ENCODE results near the gene ZNF14.
"Not testable (repeated sequence)": the region's sequence is repeated elsewhere in the genome, so short reads cannot be mapped to it uniquely, and the experiment has no call there.

The ZNF14 gene

DNA sequence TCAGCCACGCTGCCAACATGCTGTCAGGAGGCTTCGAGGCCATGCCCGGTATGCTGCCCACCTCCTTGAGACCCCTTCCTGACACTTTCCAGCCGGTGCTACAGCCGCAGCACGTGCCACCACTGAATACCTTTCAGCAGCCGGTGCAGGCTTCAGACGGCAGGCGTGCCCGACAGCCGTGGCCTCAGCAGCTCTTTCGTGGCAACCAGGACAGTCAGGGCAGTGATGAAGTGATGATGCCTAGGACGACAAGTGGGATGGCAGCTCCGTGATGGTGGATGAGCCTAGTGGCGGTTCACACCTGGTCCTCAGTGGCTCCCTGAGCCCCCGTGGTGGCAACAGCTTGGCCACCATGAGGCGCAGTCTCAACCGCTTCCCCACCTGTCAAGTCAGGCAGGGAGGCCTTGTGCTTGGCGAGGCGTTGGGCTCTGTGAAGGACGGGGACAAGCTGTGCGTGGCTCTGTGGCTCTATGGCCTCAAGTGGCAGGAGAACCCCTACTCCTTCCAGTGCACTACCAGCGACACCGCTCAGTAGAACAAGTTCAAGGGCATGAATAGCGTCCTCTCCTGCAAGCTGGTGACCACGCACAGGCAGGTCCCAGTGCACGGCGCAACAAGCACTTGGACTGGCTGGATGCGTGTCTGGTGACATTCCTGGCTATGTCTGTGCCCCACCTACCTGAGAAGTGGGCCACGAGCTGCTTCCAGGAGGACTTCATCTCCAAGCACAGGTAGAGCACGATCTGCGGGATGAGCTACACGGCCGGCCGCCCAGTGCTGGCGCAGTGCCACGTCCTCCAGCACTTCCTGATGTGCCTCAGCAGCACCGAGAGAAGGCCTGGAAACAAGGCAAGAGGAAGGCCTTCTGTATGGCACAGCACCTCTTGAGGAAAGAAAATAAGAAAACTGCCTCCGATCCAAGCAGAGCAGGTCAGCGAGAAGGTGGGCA is 18.2 kb upstream of the ZNF14 start:
- no peak for DNase-seq
- peak overlapping the region in 1 of 2 donors; percentile 10 for H3K27ac Mint-ChIP-seq
- H3K36me3 Mint-ChIP-seq (ENCODE audit: insufficient read depth) = peaks cover 2% of the 10 kb centered on the region
- no peak for ATAC-seq (replicated peaks)
- H3K4me3 Mint-ChIP-seq = no peak overlapping the region
- no peaks in the 10 kb centered on the region for H3K27me3 Mint-ChIP-seq
- H3K9me3 Mint-ChIP-seq = no peaks in the 10 kb centered on the region
- H3K4me1 Mint-ChIP-seq (ENCODE audit: low read depth in 2 of 2) = no peaks in the 10 kb centered on the region

DNA sequence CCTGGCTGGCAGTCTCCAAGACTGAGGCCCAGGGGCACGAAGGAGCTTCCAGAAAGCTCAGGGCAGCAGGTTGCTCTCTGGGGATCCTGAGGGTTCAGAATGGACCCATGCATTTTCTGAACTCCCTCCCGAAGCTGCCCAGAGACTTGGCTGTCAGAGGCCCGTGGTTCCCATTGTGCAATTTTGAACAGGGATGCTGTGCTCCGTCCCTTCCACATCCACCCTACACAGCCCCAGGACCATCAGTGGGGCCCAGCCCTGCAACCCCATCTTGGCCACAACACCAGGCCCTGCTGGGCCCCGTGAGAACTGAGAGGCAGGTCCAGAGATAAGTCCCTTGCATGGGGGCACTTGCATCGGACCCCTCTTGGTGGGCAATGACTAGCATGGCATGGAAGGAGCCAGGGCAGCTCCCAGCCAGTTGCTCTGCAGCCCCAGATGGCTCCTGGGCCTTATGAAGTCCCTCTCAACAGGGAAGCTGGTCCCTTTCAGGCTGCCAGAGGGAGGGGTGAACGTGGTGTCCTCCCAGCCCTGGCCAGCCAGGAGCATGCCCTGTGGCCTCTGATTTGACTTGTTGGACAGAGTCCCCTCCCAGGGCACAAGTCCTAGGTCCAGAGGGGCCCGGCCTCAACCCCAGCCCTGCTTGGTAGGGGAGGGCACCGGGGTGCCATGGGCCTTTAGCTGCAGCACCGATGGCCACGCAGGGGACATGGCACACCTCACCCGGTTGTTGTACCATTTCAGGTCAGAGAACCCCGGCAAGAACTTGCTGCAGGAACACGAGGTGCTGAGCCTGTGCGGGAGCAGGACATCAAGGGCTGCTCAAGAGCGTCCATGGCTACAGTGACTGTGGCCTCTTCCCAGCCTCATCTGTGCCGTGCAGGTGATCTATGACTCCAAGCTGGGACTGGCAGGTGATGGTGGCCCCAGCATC is 17.3 kb upstream of the ZNF14 start:
- Mint-ChIP-seq H3K36me3 (ENCODE audit: insufficient read depth) (peaks cover 2% of the 10 kb centered on the region), H3K4me3 (no peak overlapping the region), H3K4me1 (ENCODE audit: low read depth in 2 of 2) (no peaks in the 10 kb centered on the region), H3K27ac (no peak overlapping the region), H3K9me3 (no peaks in the 10 kb centered on the region), H3K27me3 (no peaks in the 10 kb centered on the region)
- no peak for ATAC-seq (replicated peaks)
- no peak for DNase-seq

DNA sequence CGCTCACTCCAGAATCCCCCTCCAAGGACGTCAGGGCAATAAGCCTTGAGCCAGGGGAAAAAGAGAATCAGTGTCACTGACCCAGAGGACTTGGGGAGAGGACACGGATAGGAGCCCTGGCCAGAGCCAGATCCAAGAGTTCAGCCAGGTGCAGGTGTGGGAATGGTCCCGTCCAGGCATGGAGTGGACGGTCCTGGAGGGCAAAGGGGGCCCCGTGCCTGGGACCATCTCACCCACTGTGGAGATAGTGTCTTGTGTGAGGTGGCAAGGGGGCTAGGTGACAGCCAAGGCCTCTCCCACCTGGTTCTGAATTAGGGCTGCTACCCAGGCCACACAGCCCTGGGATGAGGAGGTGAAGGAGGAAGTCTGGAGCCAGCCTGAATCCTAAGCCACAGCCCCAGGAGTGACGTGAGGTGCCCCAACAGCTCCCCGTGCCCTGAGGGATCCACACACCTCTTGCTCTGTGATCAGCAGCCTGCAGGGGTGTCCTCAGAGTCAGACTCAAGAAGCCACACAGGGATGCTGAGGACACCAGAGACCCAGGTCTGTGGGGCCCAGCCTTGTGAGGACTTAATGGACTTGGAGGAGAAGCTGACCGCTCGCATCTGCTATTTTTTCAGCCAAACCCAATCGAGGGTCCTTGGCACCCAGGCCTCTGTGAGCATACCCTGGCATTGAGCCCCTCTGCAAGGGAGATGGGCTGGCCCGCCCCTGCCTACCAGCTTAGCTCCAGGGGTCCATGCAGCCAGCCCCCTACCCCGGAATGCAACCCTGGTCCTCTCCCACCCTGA is 16.4 kb upstream of the ZNF14 start:
- no peaks in the 10 kb centered on the region for H3K4me1 Mint-ChIP-seq (ENCODE audit: low read depth in 2 of 2)
- no peaks in the 10 kb centered on the region for H3K27me3 Mint-ChIP-seq
- H3K4me3 Mint-ChIP-seq = no peak overlapping the region
- H3K36me3 Mint-ChIP-seq (ENCODE audit: insufficient read depth) = peaks cover 2% of the 10 kb centered on the region
- ATAC-seq (replicated peaks) (no peak), DNase-seq (no peak)
- H3K27ac Mint-ChIP-seq = no peak overlapping the region
- no peaks in the 10 kb centered on the region for H3K9me3 Mint-ChIP-seq

DNA sequence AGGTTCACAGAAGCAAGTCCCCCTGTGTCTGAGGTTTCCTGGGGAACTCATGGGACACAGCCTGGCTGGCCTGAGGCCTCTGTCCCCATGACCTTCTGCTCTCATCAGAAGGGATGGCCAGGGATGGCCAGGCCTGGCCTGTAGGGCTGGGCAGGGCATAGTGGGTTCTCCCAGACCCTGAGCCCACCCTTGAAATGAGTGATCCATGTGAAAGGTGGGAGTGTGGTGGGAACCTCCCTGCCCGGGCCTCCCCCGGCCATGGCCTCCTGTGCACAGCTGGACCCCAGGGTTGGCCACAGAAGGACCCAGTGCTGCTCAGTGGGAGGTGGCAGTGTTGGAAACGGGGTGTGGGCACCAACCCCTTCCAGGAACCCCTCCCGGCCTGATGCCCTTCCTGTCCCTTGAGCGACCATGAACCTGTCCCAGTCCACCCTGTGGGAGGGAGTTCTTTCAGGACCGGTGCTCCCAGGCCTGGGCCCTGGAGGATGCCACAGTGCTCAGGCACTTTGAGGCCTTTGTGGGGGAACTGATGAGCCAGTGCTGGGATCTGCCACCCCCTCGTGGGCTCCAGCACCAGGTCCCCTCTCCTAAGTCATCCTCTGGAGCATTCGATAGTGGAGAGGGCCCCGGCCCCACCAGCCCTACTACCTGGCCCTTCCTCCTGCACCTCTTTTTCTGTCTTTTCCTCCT is 15.5 kb upstream of the ZNF14 start:
- Mint-ChIP-seq H3K27ac (no peak overlapping the region), H3K36me3 (ENCODE audit: insufficient read depth) (peaks cover 2% of the 10 kb centered on the region), H3K9me3 (no peaks in the 10 kb centered on the region), H3K27me3 (no peaks in the 10 kb centered on the region), H3K4me1 (ENCODE audit: low read depth in 2 of 2) (no peaks in the 10 kb centered on the region), H3K4me3 (no peak overlapping the region)
- ATAC-seq (replicated peaks) (no peak), DNase-seq (no peak)

DNA sequence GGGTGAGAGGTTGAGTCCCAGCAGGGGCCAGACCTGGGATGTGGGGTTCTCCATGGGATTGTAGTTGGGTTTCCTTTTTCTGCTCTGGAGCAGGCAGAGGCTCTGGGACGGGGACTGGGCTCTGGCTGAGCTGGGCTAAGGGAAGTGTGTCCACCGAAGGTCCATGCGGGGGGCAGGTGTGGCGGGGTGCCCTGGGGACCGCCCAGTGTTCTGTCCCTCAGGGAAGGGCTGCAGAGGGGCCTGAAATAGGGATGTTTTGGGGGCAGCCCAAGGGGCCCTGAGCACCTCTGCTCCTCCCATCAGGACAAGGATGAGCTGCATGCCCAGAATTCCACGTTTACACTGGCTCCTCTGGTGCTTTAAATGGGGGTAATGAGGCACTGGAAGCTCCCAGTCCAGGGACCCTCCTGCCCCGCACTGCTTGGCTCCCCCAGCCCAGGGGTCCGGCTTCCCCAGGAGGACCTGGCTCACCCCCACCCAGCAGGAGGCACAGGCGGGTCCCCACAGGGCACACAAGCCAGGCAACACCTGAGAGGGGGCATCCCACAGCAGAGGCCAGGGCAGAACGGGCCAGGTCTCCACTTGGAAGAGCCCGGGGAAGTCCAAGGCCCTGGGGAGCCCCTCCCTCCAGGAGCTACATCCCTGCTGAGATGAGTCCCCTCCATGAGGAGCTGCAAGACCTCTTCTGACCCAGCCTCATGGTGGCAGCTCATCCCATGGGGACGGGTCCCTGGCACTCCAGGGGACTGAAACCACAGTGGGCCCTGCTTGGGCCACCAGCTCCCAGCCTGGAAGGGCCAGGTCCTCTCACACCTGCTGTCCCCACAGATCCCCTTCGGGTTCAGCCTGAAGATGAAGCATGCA is 14.7 kb upstream of the ZNF14 start:
- no peak overlapping the region for H3K4me3 Mint-ChIP-seq
- no peaks in the 10 kb centered on the region for H3K4me1 Mint-ChIP-seq (ENCODE audit: low read depth in 2 of 2)
- peak overlapping the region in 1 of 2 donors; percentile 72 for H3K27ac Mint-ChIP-seq
- DNase-seq (no peak), ATAC-seq (replicated peaks) (no peak)
- peaks cover 2% of the 10 kb centered on the region for H3K36me3 Mint-ChIP-seq (ENCODE audit: insufficient read depth)
- no peaks in the 10 kb centered on the region for H3K27me3 Mint-ChIP-seq
- H3K9me3 Mint-ChIP-seq = no peaks in the 10 kb centered on the region

DNA sequence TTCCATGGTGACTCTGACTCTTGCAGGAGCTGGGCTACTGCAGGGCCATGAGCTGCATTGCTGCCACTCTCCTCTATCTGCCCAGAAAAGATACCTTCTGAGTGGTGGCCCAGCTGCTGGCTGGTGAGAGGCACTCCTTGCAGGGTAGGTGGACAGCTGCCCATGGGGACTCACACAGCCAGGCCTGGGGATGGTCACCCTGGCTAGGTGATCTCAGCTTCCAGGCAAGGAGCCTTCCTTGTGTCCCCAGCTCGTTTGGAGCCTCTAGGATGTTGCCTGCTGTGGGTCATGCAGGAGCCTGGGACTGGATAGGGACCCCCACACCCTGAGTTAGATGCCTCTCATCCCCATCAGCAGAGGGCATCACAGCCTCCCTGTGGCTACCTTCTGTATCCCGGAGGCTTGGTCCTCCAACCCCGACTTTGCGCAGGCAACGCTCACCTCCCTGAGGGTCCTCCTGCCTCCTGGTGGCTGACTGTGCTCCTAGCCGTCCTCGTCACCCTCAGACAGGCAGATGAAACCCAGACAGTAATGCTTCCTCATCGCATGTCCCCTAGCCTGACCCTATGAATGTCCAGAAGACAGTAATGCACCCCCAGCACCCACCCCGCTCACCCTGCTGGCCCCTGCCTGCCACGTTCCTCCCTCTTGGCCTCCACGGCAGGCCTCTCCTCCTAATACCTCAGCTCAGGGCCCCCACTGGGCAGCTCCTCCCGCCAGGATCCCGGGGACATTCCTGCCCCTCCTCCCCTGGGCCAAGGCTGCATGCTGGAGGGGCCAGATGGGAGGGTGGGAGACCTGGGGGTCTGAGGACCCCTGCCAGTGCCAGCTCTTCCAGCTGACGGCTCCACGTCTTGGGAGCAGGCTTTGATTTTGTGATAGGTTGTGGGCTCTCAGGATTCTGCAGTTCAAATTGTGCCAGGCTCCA is 13.6 kb upstream of the ZNF14 start:
- Mint-ChIP-seq H3K4me1 (ENCODE audit: low read depth in 2 of 2) (no peaks in the 10 kb centered on the region), H3K36me3 (ENCODE audit: insufficient read depth) (peaks cover 2% of the 10 kb centered on the region), H3K27ac (peak overlapping the region in 1 of 2 donors; percentile 72), H3K4me3 (no peak overlapping the region), H3K9me3 (no peaks in the 10 kb centered on the region), H3K27me3 (no peaks in the 10 kb centered on the region)
- DNase-seq = no peak
- no peak for ATAC-seq (replicated peaks)

DNA sequence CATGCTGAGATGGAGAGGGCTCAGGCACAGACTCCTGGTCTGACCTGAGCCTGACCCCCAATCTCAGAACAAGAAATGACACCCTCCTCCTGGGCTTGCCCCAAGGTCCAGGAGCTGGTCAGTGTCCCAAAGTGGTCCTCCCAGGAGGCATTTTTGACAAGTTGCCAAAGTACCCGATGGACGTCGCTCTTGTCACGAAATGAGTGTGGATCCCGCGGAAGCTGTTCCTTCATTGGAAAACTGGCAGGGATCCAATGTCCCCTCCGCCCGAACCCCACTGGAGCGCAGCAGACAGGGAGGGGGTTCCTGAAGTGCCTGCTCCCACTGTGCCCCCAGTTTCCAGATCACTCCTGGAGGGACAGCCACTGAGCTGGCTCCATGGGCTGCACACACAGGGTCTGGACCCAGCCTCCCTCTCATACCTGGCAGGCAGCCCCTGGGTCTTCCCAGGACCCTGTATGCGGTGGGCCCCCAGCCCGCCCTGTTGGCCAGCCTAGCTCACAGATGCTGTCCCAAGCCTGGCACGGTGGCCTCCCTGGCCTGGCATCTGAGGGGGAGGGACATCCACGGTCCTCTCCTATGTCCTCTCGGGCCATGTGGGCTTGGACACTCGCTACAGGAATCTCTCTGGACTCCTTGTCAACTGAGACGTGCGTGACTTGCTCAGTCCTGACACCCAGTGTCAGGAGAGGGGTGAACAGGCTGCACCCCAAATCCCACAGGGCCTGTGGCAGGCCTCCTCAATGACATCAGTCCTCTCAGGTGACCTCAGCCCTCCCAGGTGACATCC is 12.8 kb upstream of the ZNF14 start:
- H3K4me1 Mint-ChIP-seq (ENCODE audit: low read depth in 2 of 2) = no peaks in the 10 kb centered on the region
- H3K9me3 Mint-ChIP-seq = no peaks in the 10 kb centered on the region
- no peak overlapping the region for H3K27ac Mint-ChIP-seq
- H3K36me3 Mint-ChIP-seq (ENCODE audit: insufficient read depth) = peaks cover 2% of the 10 kb centered on the region
- ATAC-seq (replicated peaks) = peak; percentile 57
- H3K4me3 Mint-ChIP-seq = no peak overlapping the region
- no peak for DNase-seq
- H3K27me3 Mint-ChIP-seq = no peaks in the 10 kb centered on the region

DNA sequence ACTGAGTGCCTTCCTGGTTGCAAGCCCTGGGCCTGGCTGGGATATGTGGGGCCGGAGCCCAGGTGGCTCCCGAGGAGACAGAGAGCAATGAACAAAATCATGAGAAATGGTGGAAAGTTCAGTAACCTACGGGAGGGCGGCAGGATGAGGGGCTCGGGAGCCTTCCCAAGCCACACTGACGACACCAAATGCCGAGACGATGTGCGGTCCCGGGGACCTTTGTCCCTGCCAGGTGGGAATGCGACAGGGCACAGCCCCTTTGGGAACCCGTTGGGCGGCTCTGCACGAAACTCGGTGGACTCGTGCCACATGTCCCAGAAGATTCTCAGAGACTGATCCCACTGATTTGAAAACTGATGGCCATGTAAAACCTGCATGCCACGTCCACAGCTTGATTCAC is 11.7 kb upstream of the ZNF14 start:
- no peak overlapping the region for H3K27ac Mint-ChIP-seq
- ATAC-seq (replicated peaks) (no peak), DNase-seq (no peak)
- no peaks in the 10 kb centered on the region for H3K9me3 Mint-ChIP-seq
- H3K4me3 Mint-ChIP-seq = no peak overlapping the region
- peaks cover 2% of the 10 kb centered on the region for H3K36me3 Mint-ChIP-seq (ENCODE audit: insufficient read depth)
- no peaks in the 10 kb centered on the region for H3K4me1 Mint-ChIP-seq (ENCODE audit: low read depth in 2 of 2)
- no peaks in the 10 kb centered on the region for H3K27me3 Mint-ChIP-seq

DNA sequence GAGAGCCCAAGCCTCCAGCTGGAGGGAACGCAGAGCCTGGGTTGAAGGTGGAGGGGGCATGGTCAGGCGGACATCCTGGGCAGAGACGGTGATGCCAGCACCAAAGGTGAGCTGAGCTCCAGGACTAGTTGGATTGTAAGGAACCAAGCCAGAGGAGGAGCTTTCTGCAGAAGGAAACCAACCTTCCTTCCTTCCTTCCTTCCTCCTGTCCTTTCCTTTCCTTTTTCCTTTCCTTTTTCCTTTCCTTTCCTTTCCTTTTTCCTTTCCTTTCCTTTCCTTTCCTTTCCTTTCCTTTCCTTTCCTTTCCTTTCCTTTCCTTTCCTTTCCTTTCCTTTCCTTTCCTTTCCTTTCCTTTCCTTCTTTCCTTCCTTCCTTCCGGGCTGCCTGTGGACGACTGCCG is 11.0 kb upstream of the ZNF14 start:
- not testable (repeated sequence) for H3K4me1 Mint-ChIP-seq (ENCODE audit: low read depth in 2 of 2); ATAC-seq (replicated peaks); DNase-seq; H3K9me3 Mint-ChIP-seq; H3K27me3 Mint-ChIP-seq; H3K27ac Mint-ChIP-seq; H3K36me3 Mint-ChIP-seq (ENCODE audit: insufficient read depth); H3K4me3 Mint-ChIP-seq

DNA sequence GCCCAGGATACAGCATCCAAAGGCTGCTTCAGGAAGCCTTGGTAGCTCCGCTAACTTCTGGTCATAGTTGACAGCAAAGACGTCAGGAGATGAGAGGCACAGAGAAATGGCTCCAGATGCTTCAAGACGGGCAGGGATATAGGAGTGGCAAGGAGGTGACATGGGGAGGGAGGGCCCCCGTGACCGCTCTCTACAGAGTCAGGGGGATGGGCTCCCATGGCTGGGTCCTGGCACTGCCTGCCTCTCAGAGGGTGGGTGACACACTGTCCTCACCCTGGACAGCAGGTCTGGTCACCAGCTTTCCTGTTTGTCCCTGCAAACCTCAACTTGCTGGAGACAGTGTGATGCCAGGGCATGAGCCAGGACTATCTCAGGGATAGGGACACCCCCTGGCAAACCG is 10.3 kb upstream of the ZNF14 start:
- Mint-ChIP-seq H3K4me3 (no peak overlapping the region), H3K27me3 (no peaks in the 10 kb centered on the region), H3K36me3 (ENCODE audit: insufficient read depth) (peaks cover 2% of the 10 kb centered on the region), H3K27ac (no peak overlapping the region), H3K4me1 (ENCODE audit: low read depth in 2 of 2) (no peaks in the 10 kb centered on the region), H3K9me3 (no peaks in the 10 kb centered on the region)
- ATAC-seq (replicated peaks) = no peak
- DNase-seq = no peak

DNA sequence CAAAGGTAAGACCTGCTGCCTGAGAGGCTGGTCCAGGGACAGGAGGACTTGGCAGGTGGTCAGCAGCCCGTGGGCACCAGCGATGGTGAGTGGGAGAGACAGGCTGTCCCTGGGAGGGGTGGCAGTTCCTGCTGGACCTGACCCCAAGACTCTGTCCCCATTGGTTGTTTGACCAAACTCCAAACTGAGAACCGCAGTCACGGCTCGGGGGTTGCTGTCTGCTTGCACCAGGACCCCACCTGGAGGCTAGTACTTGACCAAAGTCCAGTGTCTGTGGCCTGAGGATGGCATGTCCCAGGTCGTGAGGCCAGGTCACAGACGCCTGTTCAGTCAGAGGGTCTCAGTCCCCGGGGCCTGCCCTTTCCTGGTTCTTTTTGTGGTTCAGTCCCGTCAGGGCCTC is 9.9 kb upstream of the ZNF14 start:
- Mint-ChIP-seq H3K36me3 (ENCODE audit: insufficient read depth) (peaks cover 2% of the 10 kb centered on the region), H3K4me3 (no peak overlapping the region)

More for the DNA sequence above, 9.9 kb upstream of the ZNF14 start:
- Mint-ChIP-seq H3K27ac (no peak overlapping the region), H3K4me1 (ENCODE audit: low read depth in 2 of 2) (no peaks in the 10 kb centered on the region), H3K27me3 (no peaks in the 10 kb centered on the region), H3K9me3 (no peaks in the 10 kb centered on the region)
- no peak for ATAC-seq (replicated peaks)
- no peak for DNase-seq

Measured in effector memory CD8-positive, alpha-beta T cell (primary cell).